Measurements from ENCODE around the gene TLE4. TPM values are rescaled to one million over a fixed set of nuclear protein-coding genes. Genes with fewer than 3 reads are reported as not detected.

TLE4 gene
- total and polyA plus RNA-seq, 2 donors (not counting 1 experiment from before 2014, with no cell fraction given) = 13.5 to 35.0 TPM

- no peak overlapping the region for H3K27ac ChIP-seq (ENCODE audit: insufficient read depth, low read length)
- H3K9me3 ChIP-seq (ENCODE audit: control insufficient read depth, insufficient read depth, low read depth, low read length) = no peaks in the 10 kb centered on the region
- no peak overlapping the region for H2AFZ ChIP-seq (ENCODE audit: low read length)
- no peaks in the 10 kb centered on the region for H3K27me3 ChIP-seq (ENCODE audit: control insufficient read depth, insufficient read depth, low read length)
- H3K4me3 ChIP-seq (replicated peaks in 1 of 4; ENCODE audit: control extremely low read depth in 1 of 4, insufficient read depth in 1 of 4, low read depth in 3 of 4, low read length in 4 of 4) = no peak overlapping the region
- no peaks in the 10 kb centered on the region for H3K79me2 ChIP-seq (ENCODE audit: control insufficient read depth, insufficient read depth, low read length)
- H3K36me3 ChIP-seq (ENCODE audit: control insufficient read depth, insufficient read depth, low read length) = no peaks in the 10 kb centered on the region
- H3K9ac ChIP-seq (ENCODE audit: insufficient read depth, low read length) = no peak overlapping the region
- H3K4me1 ChIP-seq (ENCODE audit: control insufficient read depth, extremely low read depth, insufficient read depth, low read length) = no peaks in the 10 kb centered on the region
- TF ChIP-seq, protein P1, sequence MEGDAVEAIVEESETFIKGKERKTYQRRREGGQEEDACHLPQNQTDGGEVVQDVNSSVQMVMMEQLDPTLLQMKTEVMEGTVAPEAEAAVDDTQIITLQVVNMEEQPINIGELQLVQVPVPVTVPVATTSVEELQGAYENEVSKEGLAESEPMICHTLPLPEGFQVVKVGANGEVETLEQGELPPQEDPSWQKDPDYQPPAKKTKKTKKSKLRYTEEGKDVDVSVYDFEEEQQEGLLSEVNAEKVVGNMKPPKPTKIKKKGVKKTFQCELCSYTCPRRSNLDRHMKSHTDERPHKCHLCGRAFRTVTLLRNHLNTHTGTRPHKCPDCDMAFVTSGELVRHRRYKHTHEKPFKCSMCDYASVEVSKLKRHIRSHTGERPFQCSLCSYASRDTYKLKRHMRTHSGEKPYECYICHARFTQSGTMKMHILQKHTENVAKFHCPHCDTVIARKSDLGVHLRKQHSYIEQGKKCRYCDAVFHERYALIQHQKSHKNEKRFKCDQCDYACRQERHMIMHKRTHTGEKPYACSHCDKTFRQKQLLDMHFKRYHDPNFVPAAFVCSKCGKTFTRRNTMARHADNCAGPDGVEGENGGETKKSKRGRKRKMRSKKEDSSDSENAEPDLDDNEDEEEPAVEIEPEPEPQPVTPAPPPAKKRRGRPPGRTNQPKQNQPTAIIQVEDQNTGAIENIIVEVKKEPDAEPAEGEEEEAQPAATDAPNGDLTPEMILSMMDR (conservative IDR thresholded peaks at IDR 0.05 in 1 of 2, IDR thresholded peaks at IDR 0.05 in 1 of 2; ENCODE audit: low read depth in 1 of 2, low read length in 2 of 2) = no peak
- no peak for TF ChIP-seq EZH2 (IDR thresholded peaks at IDR 0.05; ENCODE audit: low read length, missing control alignments)
- H4K20me1 ChIP-seq (ENCODE audit: control insufficient read depth, extremely low read depth, insufficient read depth, low read length) = no peaks in the 10 kb centered on the region
- no peak overlapping the region for H3K4me2 ChIP-seq (ENCODE audit: extremely low read depth, insufficient read depth, low read length)
- no peak for DNase-seq (ENCODE audit: low read depth in 2 of 2)
Measured at GRCh38 chr9:79731171-79731890, 159.6 kb downstream of the TLE4 start.

GRCh38 chr9:79735023-79735779, 163.4 kb downstream of the TLE4 start:
- Histone ChIP-seq H3K4me1 (ENCODE audit: control insufficient read depth, extremely low read depth, insufficient read depth, low read length) (no peaks in the 10 kb centered on the region), H3K4me3 (replicated peaks in 1 of 4; ENCODE audit: control extremely low read depth in 1 of 4, insufficient read depth in 1 of 4, low read depth in 3 of 4, low read length in 4 of 4) (no peak overlapping the region), H3K9me3 (ENCODE audit: control insufficient read depth, insufficient read depth, low read depth, low read length) (no peaks in the 10 kb centered on the region), H3K79me2 (ENCODE audit: control insufficient read depth, insufficient read depth, low read length) (no peaks in the 10 kb centered on the region), H3K9ac (ENCODE audit: insufficient read depth, low read length) (no peak overlapping the region), H4K20me1 (ENCODE audit: control insufficient read depth, extremely low read depth, insufficient read depth, low read length) (no peaks in the 10 kb centered on the region), H2AFZ (ENCODE audit: low read length) (no peak overlapping the region), H3K4me2 (ENCODE audit: extremely low read depth, insufficient read depth, low read length) (no peak overlapping the region), H3K27ac (ENCODE audit: insufficient read depth, low read length) (no peak overlapping the region), H3K36me3 (ENCODE audit: control insufficient read depth, insufficient read depth, low read length) (no peaks in the 10 kb centered on the region), H3K27me3 (ENCODE audit: control insufficient read depth, insufficient read depth, low read length) (no peaks in the 10 kb centered on the region)
- TF ChIP-seq EZH2 (IDR thresholded peaks at IDR 0.05; ENCODE audit: low read length, missing control alignments) = no peak
- TF ChIP-seq, protein P1 (conservative IDR thresholded peaks at IDR 0.05 in 1 of 2, IDR thresholded peaks at IDR 0.05 in 1 of 2; ENCODE audit: low read depth in 1 of 2, low read length in 2 of 2) = no peak
- DNase-seq (ENCODE audit: low read depth in 2 of 2) = no peak

- Histone ChIP-seq H3K79me2 (ENCODE audit: control insufficient read depth, insufficient read depth, low read length) (no peaks in the 10 kb centered on the region), H3K4me1 (ENCODE audit: control insufficient read depth, extremely low read depth, insufficient read depth, low read length) (no peaks in the 10 kb centered on the region), H3K4me3 (replicated peaks in 1 of 4; ENCODE audit: control extremely low read depth in 1 of 4, insufficient read depth in 1 of 4, low read depth in 3 of 4, low read length in 4 of 4) (no peak overlapping the region), H4K20me1 (ENCODE audit: control insufficient read depth, extremely low read depth, insufficient read depth, low read length) (no peaks in the 10 kb centered on the region), H3K36me3 (ENCODE audit: control insufficient read depth, insufficient read depth, low read length) (no peaks in the 10 kb centered on the region), H3K27me3 (ENCODE audit: control insufficient read depth, insufficient read depth, low read length) (no peaks in the 10 kb centered on the region), H3K27ac (ENCODE audit: insufficient read depth, low read length) (no peak overlapping the region), H3K9ac (ENCODE audit: insufficient read depth, low read length) (no peak overlapping the region), H3K9me3 (ENCODE audit: control insufficient read depth, insufficient read depth, low read depth, low read length) (no peaks in the 10 kb centered on the region), H2AFZ (ENCODE audit: low read length) (no peak overlapping the region), H3K4me2 (ENCODE audit: extremely low read depth, insufficient read depth, low read length) (no peak overlapping the region)
- DNase-seq (ENCODE audit: low read depth in 2 of 2) = no peak
- no peak for TF ChIP-seq EZH2 (IDR thresholded peaks at IDR 0.05; ENCODE audit: low read length, missing control alignments)
Measured at GRCh38 chr9:79736051-79736450, 164.3 kb downstream of the TLE4 start.
